ENCODE data around the gene HAT1. TPM values are rescaled to one million over a fixed set of nuclear protein-coding genes. Genes with fewer than 3 reads are reported as not detected.
"Not testable (repeated sequence)": the region's sequence is repeated elsewhere in the genome, so short reads cannot be mapped to it uniquely, and the experiment has no call there.

The HAT1 gene
- total RNA-seq, 2 experiments from 2014 or later: 75.5 to 77.3 TPM

DNA sequence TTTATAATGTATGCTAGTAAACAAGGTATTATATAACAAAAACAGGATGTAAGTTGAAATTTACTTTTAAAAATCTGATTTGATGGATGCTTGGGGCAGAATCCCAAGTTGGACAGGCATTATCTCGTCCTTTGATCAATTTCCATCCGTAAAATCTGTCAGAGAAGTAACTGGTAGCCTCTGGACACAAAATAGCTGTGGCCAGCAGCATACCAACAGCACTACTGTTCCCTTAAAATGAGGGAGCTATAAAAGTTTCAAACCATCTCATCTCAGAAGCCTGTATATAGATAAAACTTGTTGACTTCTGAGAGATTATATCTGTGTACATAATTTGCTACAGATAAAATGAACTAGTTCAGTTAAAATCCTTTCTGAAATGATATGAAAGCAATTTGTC is 62.8 kb downstream of the HAT1 start:
- POLR2A ChIA-PET: no interaction called here
- Mint-ChIP-seq H3K4me1 (ENCODE audit: low read depth) (no peaks in the 10 kb centered on the region), H3K4me3 (no peak overlapping the region), H3K27ac (no peak overlapping the region), H3K27me3 (ENCODE audit: low read depth) (no peaks in the 10 kb centered on the region), H3K9me3 (ENCODE audit: insufficient read depth) (no peaks in the 10 kb centered on the region), H3K36me3 (ENCODE audit: low read depth) (peaks cover 25% of the 10 kb centered on the region)
- ATAC-seq: no peak
- CTCF ChIA-PET: interaction anchor here (0.8 kb wide), 1 partner anchor 8 kb away, joined by 3 read pairs; no protein-coding TSS in a partner anchor
- DNase-seq: no peak

- Mint-ChIP-seq H3K36me3 (ENCODE audit: low read depth) (peaks cover 19% of the 10 kb centered on the region), H3K4me1 (ENCODE audit: low read depth) (no peaks in the 10 kb centered on the region), H3K9me3 (ENCODE audit: insufficient read depth) (no peaks in the 10 kb centered on the region), H3K27ac (no peak overlapping the region), H3K4me3 (no peak overlapping the region), H3K27me3 (ENCODE audit: low read depth) (no peaks in the 10 kb centered on the region)
- DNase-seq (no peak), ATAC-seq (no peak)
- ChIA-PET CTCF (interaction anchor here (1.0 kb wide), 1 partner anchor 117 kb away, joined by 3 read pairs; no protein-coding TSS in a partner anchor), POLR2A (no interaction called here)
Observed at GRCh38 chr2:171986778-171987177, 64.5 kb downstream of the HAT1 start.

- no peaks in the 10 kb centered on the region for H3K9me3 Mint-ChIP-seq (ENCODE audit: insufficient read depth)
- DNase-seq: no peak
- ChIA-PET POLR2A (no interaction called here), CTCF (interaction anchor here (0.6 kb wide), 1 partner anchor 213 kb away, joined by 4 read pairs; no protein-coding TSS in a partner anchor)
- ATAC-seq: no peak
- no peak overlapping the region for H3K27ac Mint-ChIP-seq
- no peak overlapping the region for H3K4me3 Mint-ChIP-seq
- H3K27me3 Mint-ChIP-seq (ENCODE audit: low read depth): peaks cover 4% of the 10 kb centered on the region
- H3K36me3 Mint-ChIP-seq (ENCODE audit: low read depth): no peaks in the 10 kb centered on the region
- H3K4me1 Mint-ChIP-seq (ENCODE audit: low read depth): no peaks in the 10 kb centered on the region
Observed at GRCh38 chr2:171991027-171991426, 68.8 kb downstream of the HAT1 start.

DNA sequence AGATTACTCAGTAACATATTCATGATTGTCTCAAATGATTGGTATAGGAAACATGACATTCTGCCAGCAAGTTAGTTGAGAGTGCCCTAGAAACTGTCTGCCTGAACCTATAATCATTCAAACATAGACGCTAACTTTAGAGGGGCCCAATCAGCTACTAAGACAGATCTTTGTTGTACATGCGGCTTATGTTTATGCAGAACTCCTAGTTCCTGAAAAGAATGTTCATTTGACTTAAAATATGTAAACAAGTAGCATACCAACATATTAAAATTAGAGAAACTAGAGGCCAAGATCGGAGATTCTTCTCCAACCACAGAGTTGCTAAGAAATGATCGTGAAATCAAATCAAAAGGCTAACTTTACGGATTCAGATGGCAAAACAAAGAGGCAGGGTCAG is 73.3 kb downstream of the HAT1 start:
- ChIA-PET POLR2A (no interaction called here), CTCF (no interaction called here)
- H3K27ac Mint-ChIP-seq: no peak overlapping the region
- DNase-seq (no peak), ATAC-seq (no peak)
- H3K4me3 Mint-ChIP-seq: no peak overlapping the region
- peaks cover 12% of the 10 kb centered on the region for H3K27me3 Mint-ChIP-seq (ENCODE audit: low read depth)
- no peaks in the 10 kb centered on the region for H3K9me3 Mint-ChIP-seq (ENCODE audit: insufficient read depth)
- H3K36me3 Mint-ChIP-seq (ENCODE audit: low read depth): no peaks in the 10 kb centered on the region
- peaks cover 16% of the 10 kb centered on the region for H3K4me1 Mint-ChIP-seq (ENCODE audit: low read depth)

GRCh38 chr2:171996021-171996420 is 73.8 kb downstream of the HAT1 start:
- no peak overlapping the region for H3K4me3 Mint-ChIP-seq
- peaks cover 12% of the 10 kb centered on the region for H3K27me3 Mint-ChIP-seq (ENCODE audit: low read depth)
- CTCF ChIA-PET: no interaction called here
- no peaks in the 10 kb centered on the region for H3K9me3 Mint-ChIP-seq (ENCODE audit: insufficient read depth)
- peaks cover 20% of the 10 kb centered on the region for H3K4me1 Mint-ChIP-seq (ENCODE audit: low read depth)
- H3K27ac Mint-ChIP-seq: no peak overlapping the region
- ATAC-seq: no peak
- POLR2A ChIA-PET: no interaction called here
- DNase-seq: no peak
- no peaks in the 10 kb centered on the region for H3K36me3 Mint-ChIP-seq (ENCODE audit: low read depth)

GRCh38 chr2:171997031-171997430 is 74.8 kb downstream of the HAT1 start:
- H3K4me3 Mint-ChIP-seq; H3K9me3 Mint-ChIP-seq (ENCODE audit: insufficient read depth); H3K36me3 Mint-ChIP-seq (ENCODE audit: low read depth); H3K27ac Mint-ChIP-seq; POLR2A ChIA-PET; DNase-seq; ATAC-seq: not testable (repeated sequence)
- peaks cover 23% of the 10 kb centered on the region for H3K4me1 Mint-ChIP-seq (ENCODE audit: low read depth)
- CTCF ChIA-PET: interaction anchor here (0.8 to 1.3 kb wide), 2 partner anchors 56 to 75 kb away, joined by 3 to 5 read pairs; partner anchors contain the start of gene HAT1
- peaks cover 12% of the 10 kb centered on the region for H3K27me3 Mint-ChIP-seq (ENCODE audit: low read depth)

- H3K36me3 Mint-ChIP-seq (ENCODE audit: low read depth): no peaks in the 10 kb centered on the region
- H3K27me3 Mint-ChIP-seq (ENCODE audit: low read depth): peaks cover 11% of the 10 kb centered on the region
- CTCF ChIA-PET: no interaction called here
- ATAC-seq: no peak
- peaks cover 29% of the 10 kb centered on the region for H3K4me1 Mint-ChIP-seq (ENCODE audit: low read depth)
- no peaks in the 10 kb centered on the region for H3K9me3 Mint-ChIP-seq (ENCODE audit: insufficient read depth)
- peak overlapping the region; percentile 90 for H3K4me3 Mint-ChIP-seq
- peak overlapping the region; percentile 56 for H3K27ac Mint-ChIP-seq
- POLR2A ChIA-PET: no interaction called here
- DNase-seq: no peak
Observed at GRCh38 chr2:171999161-171999560, 76.9 kb downstream of the HAT1 start.

- peak within 1 kb of the TSS; percentile 90 for H3K4me3 Mint-ChIP-seq
- H3K27ac Mint-ChIP-seq: peak within 1 kb of the TSS; percentile 97
- H3K36me3 Mint-ChIP-seq (ENCODE audit: low read depth): no peaks in the 10 kb centered on the region
- H3K4me1 Mint-ChIP-seq (ENCODE audit: low read depth): peaks cover 29% of the 10 kb centered on the region
- H3K27me3 Mint-ChIP-seq (ENCODE audit: low read depth): peaks cover 8% of the 10 kb centered on the region
- POLR2A ChIA-PET: interaction anchor here (0.7 kb wide), 1 partner anchor 136 kb away, joined by 3 read pairs; no protein-coding TSS in a partner anchor
- ATAC-seq: peak; percentile 99
- DNase-seq: peak; percentile 91
- H3K9me3 Mint-ChIP-seq (ENCODE audit: insufficient read depth): no peaks in the 10 kb centered on the region
- CTCF ChIA-PET: interaction anchor here (1.2 kb wide), 1 partner anchor 105 kb away, joined by 3 read pairs; no protein-coding TSS in a partner anchor
Observed at GRCh38 chr2:171999604-172000469, 77.6 kb downstream of the HAT1 start, which contains the start of gene METAP1D. METAP1D (plus strand) TSS chr2:171999953; CDS start chr2:171999970, 17 bp downstream.

- ATAC-seq: no peak
- no peaks in the 10 kb centered on the region for H3K36me3 Mint-ChIP-seq (ENCODE audit: low read depth)
- no peaks in the 10 kb centered on the region for H3K9me3 Mint-ChIP-seq (ENCODE audit: insufficient read depth)
- peak overlapping the region; percentile 90 for H3K4me3 Mint-ChIP-seq
- peak overlapping the region; percentile 97 for H3K27ac Mint-ChIP-seq
- CTCF ChIA-PET: interaction anchor here (1.2 kb wide), 1 partner anchor 104 kb away, joined by 3 read pairs; no protein-coding TSS in a partner anchor
- H3K4me1 Mint-ChIP-seq (ENCODE audit: low read depth): peaks cover 29% of the 10 kb centered on the region
- DNase-seq: no peak
- H3K27me3 Mint-ChIP-seq (ENCODE audit: low read depth): peaks cover 8% of the 10 kb centered on the region
- POLR2A ChIA-PET: interaction anchor here (0.6 to 0.7 kb wide), 2 partner anchors 47 to 137 kb away, joined by 3 read pairs; no protein-coding TSS in a partner anchor
Observed at GRCh38 chr2:172000696-172001361, 78.6 kb downstream of the HAT1 start.

DNA sequence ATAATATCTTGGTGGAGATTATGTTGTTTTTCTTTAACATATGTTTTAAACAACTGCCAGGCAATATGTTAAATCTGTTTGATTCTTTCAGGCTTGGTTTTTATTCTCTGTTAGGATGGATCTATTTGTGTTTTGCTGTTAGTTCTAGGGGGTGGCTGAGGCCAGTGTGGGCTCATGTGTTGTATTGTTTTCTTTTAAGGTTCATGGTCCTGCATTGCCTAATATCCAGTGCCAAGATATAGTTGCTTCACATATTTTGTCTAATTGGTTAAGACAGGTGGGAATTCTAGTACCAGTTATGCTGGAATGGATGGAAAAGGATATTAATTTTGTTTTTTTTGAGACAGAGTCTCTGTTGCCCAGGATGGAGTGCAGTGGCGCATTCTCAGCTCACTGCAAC is 85.1 kb downstream of the HAT1 start:
- no peak overlapping the region for H3K27ac Mint-ChIP-seq
- CTCF ChIA-PET: no interaction called here
- peaks cover 29% of the 10 kb centered on the region for H3K4me1 Mint-ChIP-seq (ENCODE audit: low read depth)
- H3K4me3 Mint-ChIP-seq: no peak overlapping the region
- ATAC-seq (no peak), DNase-seq (no peak)
- POLR2A ChIA-PET: interaction anchor here (0.6 kb wide), 1 partner anchor 67 kb away, joined by 3 read pairs; no protein-coding TSS in a partner anchor
- H3K27me3 Mint-ChIP-seq (ENCODE audit: low read depth): no peaks in the 10 kb centered on the region
- no peaks in the 10 kb centered on the region for H3K9me3 Mint-ChIP-seq (ENCODE audit: insufficient read depth)
- peaks cover 9% of the 10 kb centered on the region for H3K36me3 Mint-ChIP-seq (ENCODE audit: low read depth)

GRCh38 chr2:172009823-172010222 is 87.6 kb downstream of the HAT1 start:
- POLR2A ChIA-PET: no interaction called here
- no peak for DNase-seq
- Mint-ChIP-seq H3K9me3 (ENCODE audit: insufficient read depth) (no peaks in the 10 kb centered on the region), H3K27ac (no peak overlapping the region), H3K4me1 (ENCODE audit: low read depth) (peaks cover 32% of the 10 kb centered on the region), H3K27me3 (ENCODE audit: low read depth) (no peaks in the 10 kb centered on the region), H3K36me3 (ENCODE audit: low read depth) (peaks cover 9% of the 10 kb centered on the region), H3K4me3 (no peak overlapping the region)
- CTCF ChIA-PET: no interaction called here
- ATAC-seq: no peak

Data from activated CD8-positive, alpha-beta T cell treated with anti-CD3 and anti-CD28 coated beads, Interleukin-2, amount 10 ng/mL, durations not matched to agents 7 days and 5 days (primary cell).